ENCODE data around the gene GCAT.

DNA sequence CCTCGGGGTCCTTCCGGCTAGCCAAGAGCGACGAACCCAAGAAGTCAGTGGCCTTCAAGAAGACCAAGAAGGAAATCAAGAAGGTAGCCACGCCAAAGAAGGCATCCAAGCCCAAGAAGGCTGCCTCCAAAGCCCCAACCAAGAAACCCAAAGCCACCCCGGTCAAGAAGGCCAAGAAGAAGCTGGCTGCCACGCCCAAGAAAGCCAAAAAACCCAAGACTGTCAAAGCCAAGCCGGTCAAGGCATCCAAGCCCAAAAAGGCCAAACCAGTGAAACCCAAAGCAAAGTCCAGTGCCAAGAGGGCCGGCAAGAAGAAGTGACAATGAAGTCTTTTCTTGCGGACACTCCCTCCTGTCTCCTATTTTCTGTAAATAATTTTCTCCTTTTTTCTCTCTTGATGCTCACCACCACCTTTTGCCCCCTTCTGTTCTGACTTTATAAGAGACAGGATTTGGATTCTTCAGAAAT is 1.9 kb upstream of the GCAT start:
- TF ChIP-seq, protein P1, sequence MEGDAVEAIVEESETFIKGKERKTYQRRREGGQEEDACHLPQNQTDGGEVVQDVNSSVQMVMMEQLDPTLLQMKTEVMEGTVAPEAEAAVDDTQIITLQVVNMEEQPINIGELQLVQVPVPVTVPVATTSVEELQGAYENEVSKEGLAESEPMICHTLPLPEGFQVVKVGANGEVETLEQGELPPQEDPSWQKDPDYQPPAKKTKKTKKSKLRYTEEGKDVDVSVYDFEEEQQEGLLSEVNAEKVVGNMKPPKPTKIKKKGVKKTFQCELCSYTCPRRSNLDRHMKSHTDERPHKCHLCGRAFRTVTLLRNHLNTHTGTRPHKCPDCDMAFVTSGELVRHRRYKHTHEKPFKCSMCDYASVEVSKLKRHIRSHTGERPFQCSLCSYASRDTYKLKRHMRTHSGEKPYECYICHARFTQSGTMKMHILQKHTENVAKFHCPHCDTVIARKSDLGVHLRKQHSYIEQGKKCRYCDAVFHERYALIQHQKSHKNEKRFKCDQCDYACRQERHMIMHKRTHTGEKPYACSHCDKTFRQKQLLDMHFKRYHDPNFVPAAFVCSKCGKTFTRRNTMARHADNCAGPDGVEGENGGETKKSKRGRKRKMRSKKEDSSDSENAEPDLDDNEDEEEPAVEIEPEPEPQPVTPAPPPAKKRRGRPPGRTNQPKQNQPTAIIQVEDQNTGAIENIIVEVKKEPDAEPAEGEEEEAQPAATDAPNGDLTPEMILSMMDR (IDR thresholded peaks at IDR 0.05): no peak
- no peak for TF ChIP-seq POLR2A (IDR thresholded peaks at IDR 0.05)
